GM19035 (cell line): ENCODE results near the gene ZNF738.

Experiments used
- ATAC-seq: cut with Tn5 transposase; IDR thresholded peaks from one replicate; pipeline ENCODE4 v1.9.1; 2021; ENCODE audit not compliant: unreplicated experiment

Gene ZNF738

GRCh38 chr19:21422244-21422643, 63.4 kb downstream of the ZNF738 start:
- ATAC-seq = no peak

GRCh38 chr19:21423057-21424041, 64.5 kb downstream of the ZNF738 start:
- no peak for ATAC-seq
